GM18873 (cell line): ENCODE results near the gene ZNF330.

Experiments
- ATAC-seq: cut with Tn5 transposase; IDR thresholded peaks from one replicate; pipeline ENCODE4 v1.9.1; 2021; ENCODE audit warnings: mild to moderate bottlenecking, moderate library complexity, moderate number of reproducible peaks; ENCODE audit not compliant: unreplicated experiment, low FRiP score

The ZNF330 gene

DNA sequence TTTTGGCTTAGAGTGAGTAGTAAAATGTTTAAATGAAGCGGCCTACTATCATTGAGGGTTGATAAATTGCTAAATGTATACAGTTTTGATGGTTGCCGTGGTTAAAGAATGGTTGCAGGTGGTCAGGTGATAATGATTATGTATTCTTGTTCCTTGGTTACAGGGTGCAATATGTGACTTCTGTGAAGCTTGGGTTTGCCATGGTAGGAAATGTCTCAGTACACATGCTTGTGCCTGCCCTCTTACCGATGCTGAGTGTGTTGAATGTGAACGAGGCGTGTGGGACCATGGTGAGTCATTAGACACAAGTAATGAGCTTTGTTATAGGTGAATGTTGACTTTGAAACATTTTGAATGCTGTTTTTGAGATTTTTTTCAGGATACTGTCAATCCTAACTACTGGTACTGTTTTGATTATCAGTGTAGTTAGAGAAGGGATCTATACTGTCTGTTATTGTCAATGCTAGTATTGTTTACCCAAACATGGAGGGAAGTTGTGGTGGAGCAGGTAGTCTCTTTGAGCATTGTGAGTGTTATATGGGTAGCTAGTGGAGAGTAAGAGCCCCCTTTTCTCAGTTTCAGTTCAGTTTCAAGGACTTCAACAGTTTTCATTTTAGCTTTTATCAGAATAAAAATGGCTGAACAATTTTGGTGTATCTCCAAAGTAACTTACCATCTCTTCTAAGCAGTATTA is 8.9 kb downstream of the ZNF330 start:
- peak; percentile 61 for ATAC-seq

DNA sequence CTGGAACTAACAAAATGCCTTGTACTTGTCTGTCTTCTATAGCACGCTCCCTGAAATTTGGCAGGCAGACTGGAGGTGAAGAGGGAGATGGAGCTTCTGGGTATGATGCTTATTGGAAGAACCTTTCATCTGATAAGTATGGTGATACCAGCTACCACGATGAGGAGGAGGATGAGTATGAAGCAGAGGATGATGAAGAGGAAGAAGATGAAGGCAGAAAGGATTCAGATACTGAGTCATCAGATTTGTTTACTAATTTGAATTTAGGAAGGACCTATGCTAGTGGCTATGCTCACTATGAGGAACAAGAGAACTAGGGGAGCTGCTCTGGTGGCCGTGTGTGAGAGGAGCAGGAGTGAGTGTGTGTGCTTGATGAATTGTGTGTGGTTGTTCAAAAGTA is 13.0 kb downstream of the ZNF330 start:
- ATAC-seq: no peak

- ATAC-seq: no peak
These were observed 17.5 kb downstream of the ZNF330 start for GRCh38 chr4:141238186-141238585.

- ATAC-seq: no peak
These were observed 19.6 kb downstream of the ZNF330 start for GRCh38 chr4:141240259-141240658.

DNA sequence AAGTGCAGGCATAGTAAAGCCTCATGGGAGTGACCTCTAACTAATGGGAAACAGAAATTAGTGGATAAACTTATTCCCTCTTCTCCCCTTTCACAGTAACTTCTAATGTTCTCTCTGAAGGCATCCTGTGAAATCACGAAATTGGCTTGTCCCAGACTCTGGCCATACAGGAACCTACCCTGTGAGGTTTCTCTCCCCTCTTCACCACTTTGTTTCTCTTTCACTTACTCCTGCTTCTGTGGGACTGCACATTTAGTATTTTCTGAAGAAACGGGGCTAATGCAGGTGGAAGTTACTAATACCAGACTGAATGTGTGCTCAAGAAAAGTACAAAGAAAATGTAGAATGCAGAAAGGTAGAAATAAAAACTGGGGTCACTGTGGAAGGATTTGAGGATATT is 20.0 kb downstream of the ZNF330 start:
- ATAC-seq: no peak

GRCh38 chr4:141241986-141242385 is 21.3 kb downstream of the ZNF330 start:
- ATAC-seq: no peak

GRCh38 chr4:141244419-141244818 is 23.7 kb downstream of the ZNF330 start:
- ATAC-seq: no peak

DNA sequence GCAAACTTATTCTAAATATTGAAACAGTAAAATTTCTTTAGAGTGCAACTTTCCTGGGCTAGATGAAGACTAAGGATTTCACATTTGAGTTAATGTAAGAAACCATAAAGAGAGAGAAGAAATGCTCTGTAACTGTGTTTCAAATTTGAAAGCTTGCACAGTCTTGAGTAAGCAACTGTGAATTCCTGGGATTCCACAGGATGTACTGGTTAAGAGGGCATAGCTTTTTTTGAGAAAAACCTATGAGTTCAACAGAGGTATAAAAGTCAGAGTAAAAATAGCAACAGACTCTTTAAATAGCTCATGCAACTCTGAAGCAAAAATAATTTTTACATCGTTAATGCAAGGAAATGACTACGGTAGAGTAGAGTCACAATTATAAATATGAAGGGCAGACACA is 25.5 kb downstream of the ZNF330 start:
- no peak for ATAC-seq

DNA sequence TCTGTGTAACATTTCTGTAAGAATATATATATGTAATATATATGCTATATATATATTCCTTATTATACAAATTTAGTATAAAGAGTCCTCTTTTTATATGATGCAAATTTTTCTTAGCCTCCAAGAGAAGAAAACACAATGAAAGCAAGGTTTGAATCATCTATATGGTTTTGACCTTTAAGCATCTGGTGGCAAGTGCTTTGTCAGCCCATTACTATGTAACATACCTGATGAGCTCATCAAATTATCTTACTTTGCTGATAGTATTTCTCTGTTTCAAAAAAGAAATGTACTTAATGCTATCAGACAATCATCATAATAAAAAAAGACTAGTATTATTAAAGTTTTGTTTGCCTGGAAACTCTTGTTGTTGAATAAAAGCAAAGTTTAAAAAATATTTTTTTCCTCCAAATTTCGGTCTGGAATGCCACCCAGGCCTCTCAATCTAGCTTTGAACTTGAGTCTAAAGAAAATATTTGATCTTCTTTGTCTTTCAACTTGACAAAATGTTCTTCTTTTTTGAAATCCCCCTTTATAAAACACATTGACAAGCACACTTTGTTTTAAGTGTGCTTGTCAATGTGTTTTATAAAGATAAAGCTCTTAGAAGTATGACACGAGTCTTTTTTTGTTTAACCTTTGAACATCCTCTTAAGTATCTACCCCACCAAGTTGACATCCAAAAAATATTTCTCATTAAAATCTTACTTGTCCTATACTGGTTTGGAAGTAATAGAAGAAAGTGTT is 26.2 kb downstream of the ZNF330 start:
- no peak for ATAC-seq

GRCh38 chr4:141247430-141247780 is 26.7 kb downstream of the ZNF330 start:
- no peak for ATAC-seq

- no peak for ATAC-seq
These were observed 27.3 kb downstream of the ZNF330 start for GRCh38 chr4:141248029-141248428.

DNA sequence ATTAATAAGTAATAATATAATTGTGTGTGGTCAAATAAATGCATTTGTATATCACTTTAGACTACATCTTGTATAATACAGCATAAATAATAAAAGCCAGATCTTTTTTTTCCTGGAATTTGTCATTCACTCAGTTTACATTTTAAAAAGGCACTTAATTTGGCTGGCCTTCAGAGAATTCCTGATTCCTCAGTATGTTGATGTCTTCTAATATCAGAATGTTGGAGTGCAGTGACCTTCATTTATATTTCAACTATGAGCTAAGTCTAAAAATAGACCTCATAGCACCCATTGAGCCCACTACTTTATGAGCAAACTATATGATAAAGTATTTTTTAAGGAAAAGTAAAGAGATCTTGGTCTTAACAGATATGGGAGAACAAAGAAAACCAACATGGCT is 27.8 kb downstream of the ZNF330 start:
- no peak for ATAC-seq

DNA sequence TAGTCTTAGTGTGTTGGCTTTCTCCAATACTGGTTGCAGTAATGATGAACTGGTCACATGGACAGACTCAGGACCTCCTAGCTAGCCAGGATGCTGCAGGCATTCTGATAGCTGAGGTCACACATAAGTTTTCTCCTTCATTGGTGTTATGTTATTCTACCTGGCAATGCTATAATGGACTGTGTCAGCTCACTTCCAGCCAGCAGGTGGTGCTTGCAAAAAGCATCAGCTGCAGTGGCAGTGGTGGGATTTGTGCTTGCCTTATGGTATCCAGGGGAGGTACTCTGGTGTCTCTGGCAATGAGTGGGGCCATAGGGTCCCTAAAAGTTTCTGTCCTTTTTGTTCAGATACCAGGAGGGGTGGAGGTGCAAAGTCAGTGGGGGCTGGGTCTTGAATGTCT is 33.6 kb downstream of the ZNF330 start:
- ATAC-seq: no peak

- ATAC-seq: no peak
These were observed 34.3 kb downstream of the ZNF330 start for GRCh38 chr4:141255016-141255415.

DNA sequence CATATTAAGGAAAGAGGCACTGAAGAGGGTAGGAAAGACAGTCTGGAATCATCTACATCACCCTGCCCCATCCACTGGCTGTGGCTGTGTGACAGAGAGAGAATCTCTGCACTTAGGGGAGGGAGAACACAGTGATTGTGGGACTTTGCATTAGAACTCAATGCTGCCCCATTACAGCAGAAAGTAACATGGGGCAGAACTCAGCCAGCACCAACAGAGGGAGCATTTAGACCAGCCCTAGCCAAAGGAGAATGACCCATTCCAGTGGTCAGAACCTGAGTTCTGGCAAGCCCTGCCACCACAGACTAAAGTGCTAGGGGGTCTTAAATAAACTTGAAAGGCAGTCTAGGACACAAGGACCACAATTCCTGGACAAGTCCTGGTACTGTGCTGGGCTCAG is 37.9 kb downstream of the ZNF330 start:
- ATAC-seq: no peak

GRCh38 chr4:141275834-141276233 is 55.1 kb downstream of the ZNF330 start:
- no peak for ATAC-seq

- no peak for ATAC-seq
These were observed 62.5 kb downstream of the ZNF330 start for GRCh38 chr4:141283152-141283551.

- no peak for ATAC-seq
These were observed 62.9 kb downstream of the ZNF330 start for GRCh38 chr4:141283563-141283962.
